Measurements from ENCODE around the gene LNPEP.

Gene LNPEP

DNA sequence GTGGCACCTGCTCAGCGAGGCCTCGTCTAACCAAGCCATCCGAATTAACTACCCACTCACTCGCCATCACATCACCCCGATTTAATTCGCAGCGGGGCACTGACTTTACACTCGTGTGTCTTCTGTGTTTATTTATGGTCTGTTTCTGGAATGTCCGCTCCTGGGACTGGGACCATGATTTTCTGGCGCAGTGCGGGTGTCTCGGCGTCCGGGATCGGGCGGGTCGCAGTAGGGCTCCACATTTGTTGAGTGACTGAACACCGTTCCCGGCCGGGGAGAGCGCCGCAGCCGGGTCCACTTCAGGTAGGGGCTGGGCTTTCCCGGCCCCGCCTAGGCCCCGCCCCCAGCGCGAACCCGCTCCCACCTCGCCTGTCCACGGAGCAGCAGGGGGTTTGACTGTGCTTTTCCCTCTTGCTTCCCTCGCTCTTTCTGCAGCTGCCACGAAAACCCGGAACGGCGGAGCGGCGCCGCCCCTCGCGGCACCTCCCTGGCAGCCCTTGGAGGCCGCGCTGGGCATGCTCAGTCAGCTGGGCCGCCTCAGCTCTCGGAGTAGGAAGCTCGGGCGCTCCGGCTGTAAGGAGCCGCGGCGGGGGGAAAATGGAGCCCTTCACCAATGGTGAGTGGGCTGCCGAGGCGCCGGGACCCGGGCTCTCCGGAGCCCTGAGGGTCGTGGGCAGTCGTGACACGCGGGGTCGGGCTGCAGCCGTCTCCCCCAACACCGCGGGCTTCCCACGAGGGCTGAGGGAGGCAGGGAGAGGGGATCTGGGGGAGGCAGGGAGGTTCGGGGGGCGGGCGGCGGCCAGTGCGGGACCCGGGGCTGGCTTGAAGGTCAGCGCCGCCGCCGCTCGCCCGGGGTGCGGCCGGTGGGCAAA, at the start of gene LNPEP:
LNPEP (plus strand) TSS at position 522 of the 872 bp plus-strand sequence; CDS start at position 598, 76 bp downstream.
- DNase-seq = peak; percentile 93

GRCh38 chr5:96893342-96893741, 42.5 kb upstream of the LNPEP start:
- no peak for DNase-seq

- no peak for DNase-seq
Measured at GRCh38 chr5:96896276-96896675, 39.6 kb upstream of the LNPEP start.

GRCh38 chr5:96896806-96897205, 39.1 kb upstream of the LNPEP start:
- DNase-seq = no peak

- no peak for DNase-seq
Measured at GRCh38 chr5:96901384-96901783, 34.5 kb upstream of the LNPEP start.

GRCh38 chr5:96901841-96902240, 34.0 kb upstream of the LNPEP start:
- no peak for DNase-seq

DNA sequence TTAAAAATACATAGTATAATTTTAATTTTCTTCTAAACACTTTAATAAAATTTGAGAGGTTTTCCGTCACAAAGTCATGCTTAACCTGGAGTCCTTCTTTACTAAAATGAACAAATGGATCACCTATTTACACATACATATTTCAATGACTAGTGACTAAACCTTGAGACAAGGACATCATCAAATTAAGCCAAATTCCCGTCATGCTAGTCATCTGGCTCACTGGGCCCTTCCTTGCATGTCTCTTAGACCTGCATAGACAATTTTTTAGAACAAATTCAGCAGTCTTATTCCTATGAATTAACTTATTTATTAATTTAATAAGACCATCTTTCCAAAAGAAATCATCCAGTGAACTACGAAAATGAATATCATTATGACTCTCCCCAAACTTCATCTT, 33.0 kb upstream of the LNPEP start:
- no peak for DNase-seq

DNA sequence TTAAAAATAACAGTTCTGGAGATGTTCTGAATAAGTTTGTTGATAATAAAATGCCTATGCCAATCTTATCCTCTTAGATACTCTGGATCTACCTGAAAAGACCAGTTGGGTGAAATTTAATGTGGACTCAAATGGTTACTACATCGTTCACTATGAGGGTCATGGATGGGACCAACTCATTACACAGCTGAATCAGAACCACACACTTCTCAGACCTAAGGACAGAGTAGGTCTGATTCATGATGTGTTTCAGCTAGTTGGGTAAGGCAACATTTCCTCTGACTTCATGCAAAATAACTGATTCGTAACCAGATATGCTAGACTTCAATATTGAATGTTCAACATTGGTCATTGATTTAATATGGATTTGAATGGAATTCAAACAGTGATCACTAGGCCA, 32.6 kb upstream of the LNPEP start:
- no peak for DNase-seq

GRCh38 chr5:96904054-96904931, 31.6 kb upstream of the LNPEP start:
- DNase-seq = no peak

DNA sequence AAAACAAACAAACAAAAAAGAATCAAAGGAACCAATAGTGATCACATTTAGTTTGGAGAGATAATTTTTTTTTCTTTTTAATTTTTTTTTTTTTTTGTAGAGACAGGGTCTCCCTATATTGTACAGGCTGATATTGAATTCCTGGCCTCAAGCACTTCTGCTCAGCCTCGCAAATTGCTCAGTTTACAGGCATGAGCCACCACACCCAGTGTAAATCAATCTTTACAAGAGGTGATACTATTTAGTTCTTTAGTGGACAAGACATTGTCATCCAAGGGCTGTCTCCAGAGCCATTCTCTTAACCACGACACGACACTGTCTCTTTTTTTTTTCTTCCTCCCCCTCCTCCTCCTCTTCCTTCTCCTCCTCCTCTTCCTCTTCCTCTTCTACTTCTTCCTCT, 30.0 kb upstream of the LNPEP start:
- no peak for DNase-seq

GRCh38 chr5:96909003-96909402, 26.9 kb upstream of the LNPEP start:
- DNase-seq = no peak

DNA sequence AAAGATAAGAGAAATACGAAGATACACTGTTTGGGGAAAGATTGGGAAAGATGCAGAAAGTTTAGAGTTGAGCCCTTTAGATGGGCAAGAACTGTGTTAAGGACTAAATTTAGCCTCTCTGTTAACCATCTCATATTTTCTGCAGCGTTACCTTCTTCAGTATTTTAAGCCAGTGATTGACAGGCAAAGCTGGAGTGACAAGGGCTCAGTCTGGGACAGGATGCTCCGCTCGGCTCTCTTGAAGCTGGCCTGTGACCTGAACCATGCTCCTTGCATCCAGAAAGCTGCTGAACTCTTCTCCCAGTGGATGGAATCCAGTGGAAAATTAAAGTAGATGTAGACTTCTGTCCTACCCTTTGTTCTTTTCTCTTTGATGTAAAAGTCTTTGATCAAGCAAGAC, 26.4 kb upstream of the LNPEP start:
- DNase-seq = no peak

DNA sequence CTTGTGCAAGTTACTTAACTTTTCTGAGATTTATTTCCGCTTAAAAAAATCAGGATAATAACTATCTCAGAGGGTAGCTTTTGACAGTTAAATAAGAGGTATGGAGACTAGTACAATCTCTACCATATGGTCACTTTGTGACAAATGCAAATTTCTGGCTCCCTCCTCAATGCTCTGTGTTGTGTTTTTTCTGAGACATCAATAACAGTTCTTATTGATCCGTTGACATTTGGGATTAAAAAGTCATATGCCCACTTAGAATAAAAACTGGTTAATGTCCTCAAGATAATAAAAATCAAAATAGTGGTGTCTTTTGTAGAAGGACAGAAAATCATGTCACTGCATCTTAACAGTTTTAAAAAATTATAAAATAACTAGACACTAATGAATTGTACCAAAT, 24.7 kb upstream of the LNPEP start:
- no peak for DNase-seq

DNA sequence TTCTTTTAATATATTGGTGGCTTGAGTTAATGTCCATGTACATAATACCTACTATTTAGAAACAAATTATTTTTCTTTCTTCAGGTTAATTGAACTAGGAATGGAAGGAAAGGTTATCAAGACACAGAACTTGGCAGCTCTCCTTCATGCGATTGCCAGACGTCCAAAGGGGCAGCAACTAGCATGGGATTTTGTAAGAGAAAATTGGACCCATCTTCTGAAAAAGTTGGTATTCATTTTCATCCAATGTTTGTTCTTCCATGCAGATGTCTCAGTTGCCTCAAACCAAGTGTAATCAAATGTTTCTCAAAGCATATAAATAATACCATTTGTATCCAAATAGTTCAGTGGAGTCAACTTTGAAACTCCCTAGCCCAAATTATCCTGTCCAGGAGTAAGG, 22.6 kb upstream of the LNPEP start:
- DNase-seq = no peak

DNA sequence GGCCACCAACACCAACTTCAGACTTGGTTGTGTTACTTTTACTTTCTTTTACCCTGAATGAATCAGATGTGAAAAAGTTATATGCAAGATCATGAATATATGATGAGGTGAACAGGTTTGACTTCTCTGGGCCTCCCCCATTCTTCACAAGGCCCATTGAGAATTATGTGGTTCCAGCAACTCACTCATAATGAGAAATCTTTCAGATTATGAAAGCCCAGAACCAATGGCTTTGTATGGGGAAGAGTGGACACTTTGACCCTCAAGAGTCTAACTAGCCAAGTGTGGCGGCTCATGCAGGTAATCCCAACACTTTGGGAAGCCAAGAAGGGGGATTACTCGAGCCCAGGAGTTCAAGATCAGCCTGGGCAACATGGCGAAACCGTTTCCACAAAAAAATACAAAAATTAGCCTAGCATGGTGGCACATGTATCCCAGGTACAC, 16.1 kb upstream of the LNPEP start:
- no peak for DNase-seq

GRCh38 chr5:96920744-96921355, 15.0 kb upstream of the LNPEP start:
- DNase-seq = no peak

DNA sequence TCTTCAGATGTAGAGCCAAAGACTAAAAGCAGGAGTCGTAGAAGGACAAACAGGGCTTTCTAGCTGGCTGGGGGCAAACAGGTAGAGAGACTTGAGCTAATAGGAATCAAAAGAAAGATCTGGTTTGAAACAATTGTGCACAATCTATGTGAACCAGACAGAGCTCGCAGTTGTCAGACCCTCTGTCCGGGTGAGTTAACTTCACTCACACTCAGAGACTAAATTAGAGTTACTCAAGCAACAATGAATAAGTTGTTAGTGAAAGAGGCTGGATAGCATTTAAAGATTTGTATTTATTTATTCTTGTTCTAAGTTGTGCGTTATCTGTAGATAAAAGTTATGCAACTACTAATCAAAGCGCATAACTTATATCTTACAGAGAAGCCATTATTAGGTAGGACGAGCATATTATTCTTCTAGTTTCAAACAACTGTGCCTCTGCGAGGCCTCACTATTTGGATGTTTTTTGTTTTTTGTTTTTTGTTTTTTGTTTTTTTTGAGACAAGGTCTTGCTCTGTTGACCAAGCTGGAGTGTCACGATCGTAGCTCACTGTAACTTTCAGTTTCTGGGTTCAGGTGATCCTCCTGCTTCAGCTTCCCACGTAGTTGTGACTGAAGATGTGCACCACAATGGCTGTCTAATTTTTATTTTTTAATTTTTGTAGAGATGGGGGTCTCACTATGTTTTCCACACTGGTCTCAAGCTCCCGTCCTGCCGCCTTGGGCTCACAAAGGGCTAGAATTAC, 13.2 kb upstream of the LNPEP start:
- no peak for DNase-seq

- no peak for DNase-seq
Measured at GRCh38 chr5:96924016-96924443, 11.8 kb upstream of the LNPEP start.

DNA sequence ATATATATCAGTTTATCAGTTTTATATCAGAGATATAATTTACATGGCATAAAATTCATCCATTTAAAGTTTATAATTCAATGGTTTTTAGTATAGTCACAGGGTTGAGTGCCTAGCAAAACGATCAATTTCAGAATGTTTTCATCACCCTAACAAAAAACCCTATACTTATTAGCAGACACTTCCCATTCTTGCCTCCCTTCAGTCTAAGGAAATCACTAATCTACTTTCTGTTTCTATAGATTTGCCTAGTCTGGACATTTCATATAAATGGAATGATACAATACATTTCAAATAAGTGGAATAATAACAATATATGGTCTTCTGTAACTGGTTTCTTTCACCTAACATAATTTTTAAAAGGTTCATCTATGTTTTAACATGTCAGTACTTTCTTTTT, 9.6 kb upstream of the LNPEP start:
- DNase-seq = no peak

GRCh38 chr5:96927008-96927407, 8.9 kb upstream of the LNPEP start:
- no peak for DNase-seq

- no peak for DNase-seq
Measured at GRCh38 chr5:96928931-96929708, 6.8 kb upstream of the LNPEP start.

DNA sequence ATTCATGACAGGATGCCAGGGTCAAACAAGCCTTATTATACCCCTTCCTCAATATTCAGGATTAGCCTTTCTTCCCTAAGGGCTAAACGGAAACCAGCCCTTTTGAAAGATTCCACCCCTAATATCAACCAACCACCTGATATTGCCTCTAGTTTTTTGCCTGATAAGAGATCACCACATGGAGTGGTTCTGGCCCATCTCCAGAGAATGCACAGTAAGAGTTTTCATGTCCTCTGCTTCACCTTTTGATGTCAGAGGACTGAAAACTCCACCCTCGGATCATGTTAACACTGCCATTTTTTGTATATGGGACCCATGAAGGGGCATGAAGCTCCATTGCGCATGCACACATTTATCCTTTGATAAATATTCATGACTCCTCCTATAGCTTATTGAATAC, 5.8 kb upstream of the LNPEP start:
- no peak for DNase-seq
